ENCODE measurements around the gene CR1L. TPM values are rescaled to one million over a fixed set of nuclear protein-coding genes. Genes with fewer than 3 reads are reported as not detected.
"Not testable (repeated sequence)": the region's sequence is repeated elsewhere in the genome, so short reads cannot be mapped to it uniquely, and the experiment has no call there.

CR1L gene
- under 1 TPM in 1 of 2 donors, not detected in 1; 0.19 TPM for total RNA-seq

DNA sequence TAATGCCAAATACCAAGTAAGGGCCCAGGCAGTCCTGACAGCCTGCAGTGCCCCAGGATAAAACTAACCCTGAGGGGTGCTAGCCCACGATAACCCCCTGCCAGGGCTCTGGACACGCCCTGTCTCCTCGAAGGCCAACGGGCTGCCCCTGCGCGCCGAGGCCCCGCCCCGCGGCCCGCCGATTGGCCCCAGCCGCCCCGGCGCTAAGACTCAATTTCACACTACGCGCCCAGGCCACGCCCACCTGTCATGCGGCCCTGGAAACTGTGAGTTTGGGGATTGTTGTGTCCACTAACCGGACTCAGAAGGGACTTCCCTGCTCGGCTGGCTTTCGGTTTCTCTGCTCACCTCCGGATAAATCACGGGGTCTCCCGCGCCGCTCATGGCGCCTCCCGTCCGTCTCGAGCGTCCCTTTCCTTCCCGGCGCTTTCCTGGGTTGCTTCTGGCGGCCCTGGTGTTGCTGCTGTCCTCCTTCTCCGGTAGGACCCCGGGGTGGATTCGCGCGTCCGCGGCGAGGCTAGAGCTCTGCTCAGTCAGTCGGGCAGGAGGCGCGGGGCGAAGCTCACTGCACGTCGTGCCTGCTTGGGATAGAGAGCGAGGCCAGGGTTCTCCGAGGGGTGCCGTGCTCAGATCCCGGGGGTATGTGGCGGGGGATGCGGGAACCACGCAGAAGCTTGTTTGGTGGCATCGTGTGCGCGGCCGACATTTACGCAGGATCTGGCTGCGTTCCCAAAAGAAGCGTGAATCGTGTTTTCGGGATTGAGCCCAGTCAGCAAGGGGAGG lies at the start of gene CR1L:
Gene CR1L, plus strand, starts transcription at position 282 of the 783 bp plus-strand sequence. Its CDS starts 101 bp downstream, at position 383.
- H3K36me3 Mint-ChIP-seq (ENCODE audit: insufficient read depth in 2 of 2) = no peaks in the 10 kb centered on the region

GRCh38 chr1:207603777-207604176 lies 41.2 kb upstream of the CR1L start:
- no peaks in the 10 kb centered on the region for H3K27me3 Mint-ChIP-seq (ENCODE audit: low read depth)
- ATAC-seq (replicated peaks in 1 of 2) (no peak), DNase-seq (no peak)
- H3K9me3 Mint-ChIP-seq = no peaks in the 10 kb centered on the region
- H3K27ac Mint-ChIP-seq = no peak overlapping the region
- no peaks in the 10 kb centered on the region for H3K4me1 Mint-ChIP-seq (ENCODE audit: low read depth)
- no peaks in the 10 kb centered on the region for H3K36me3 Mint-ChIP-seq (ENCODE audit: insufficient read depth in 2 of 2)
- no peak overlapping the region for H3K4me3 Mint-ChIP-seq

More for the DNA sequence above, at the start of gene CR1L:
- DNase-seq = peak; percentile 87 to 90
- ATAC-seq (replicated peaks in 1 of 2) = peak; percentile 99
- H3K4me1 Mint-ChIP-seq (ENCODE audit: low read depth) = peaks cover 12% of the 10 kb centered on the region
- no peaks in the 10 kb centered on the region for H3K9me3 Mint-ChIP-seq
- peak within 1 kb of the TSS; percentile 83 to 91 for H3K4me3 Mint-ChIP-seq
- no peak within 1 kb of the TSS for H3K27ac Mint-ChIP-seq
- H3K27me3 Mint-ChIP-seq (ENCODE audit: low read depth) = peaks cover 24% of the 10 kb centered on the region

GRCh38 chr1:207605444-207606361 lies 39.2 kb upstream of the CR1L start:
- DNase-seq (no peak), ATAC-seq (replicated peaks in 1 of 2) (no peak)
- Mint-ChIP-seq H3K9me3 (no peaks in the 10 kb centered on the region), H3K27me3 (ENCODE audit: low read depth) (no peaks in the 10 kb centered on the region), H3K27ac (no peak overlapping the region), H3K36me3 (ENCODE audit: insufficient read depth in 2 of 2) (no peaks in the 10 kb centered on the region), H3K4me3 (no peak overlapping the region), H3K4me1 (ENCODE audit: low read depth) (no peaks in the 10 kb centered on the region)

- no peaks in the 10 kb centered on the region for H3K9me3 Mint-ChIP-seq
- ATAC-seq (replicated peaks in 1 of 2) (no peak), DNase-seq (no peak)
- H3K27ac Mint-ChIP-seq = no peak overlapping the region
- H3K4me3 Mint-ChIP-seq = no peak overlapping the region
- H3K27me3 Mint-ChIP-seq (ENCODE audit: low read depth) = no peaks in the 10 kb centered on the region
- no peaks in the 10 kb centered on the region for H3K36me3 Mint-ChIP-seq (ENCODE audit: insufficient read depth in 2 of 2)
- H3K4me1 Mint-ChIP-seq (ENCODE audit: low read depth) = no peaks in the 10 kb centered on the region
These were observed 38.6 kb upstream of the CR1L start for GRCh38 chr1:207606362-207606755.

DNA sequence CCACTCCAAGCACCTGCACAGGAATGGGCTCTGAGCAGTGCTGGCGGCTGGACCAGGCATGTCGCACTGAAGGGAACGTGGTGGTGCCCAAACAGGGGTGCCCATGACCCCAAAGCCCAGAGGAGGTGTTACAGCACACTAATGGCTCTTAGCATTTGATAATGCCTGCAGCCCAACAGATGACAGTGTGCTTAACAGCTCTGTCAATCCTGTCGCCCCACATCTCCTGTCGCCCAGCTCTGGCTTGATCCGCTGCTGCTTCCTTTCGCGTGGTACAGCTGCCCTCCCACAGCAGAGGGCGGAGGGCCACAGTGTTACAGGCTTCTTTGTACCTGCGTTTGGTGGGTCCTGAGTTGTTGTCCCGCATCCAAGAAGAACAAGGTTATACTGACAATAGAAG lies 32.2 kb upstream of the CR1L start:
- Mint-ChIP-seq H3K27ac (no peak overlapping the region), H3K27me3 (ENCODE audit: low read depth) (no peaks in the 10 kb centered on the region), H3K4me3 (no peak overlapping the region), H3K36me3 (ENCODE audit: insufficient read depth in 2 of 2) (peaks cover 0 to 2% of the 10 kb centered on the region in 2 donors), H3K9me3 (no peaks in the 10 kb centered on the region), H3K4me1 (ENCODE audit: low read depth) (no peaks in the 10 kb centered on the region)
- ATAC-seq (replicated peaks in 1 of 2) (no peak), DNase-seq (no peak)

DNA sequence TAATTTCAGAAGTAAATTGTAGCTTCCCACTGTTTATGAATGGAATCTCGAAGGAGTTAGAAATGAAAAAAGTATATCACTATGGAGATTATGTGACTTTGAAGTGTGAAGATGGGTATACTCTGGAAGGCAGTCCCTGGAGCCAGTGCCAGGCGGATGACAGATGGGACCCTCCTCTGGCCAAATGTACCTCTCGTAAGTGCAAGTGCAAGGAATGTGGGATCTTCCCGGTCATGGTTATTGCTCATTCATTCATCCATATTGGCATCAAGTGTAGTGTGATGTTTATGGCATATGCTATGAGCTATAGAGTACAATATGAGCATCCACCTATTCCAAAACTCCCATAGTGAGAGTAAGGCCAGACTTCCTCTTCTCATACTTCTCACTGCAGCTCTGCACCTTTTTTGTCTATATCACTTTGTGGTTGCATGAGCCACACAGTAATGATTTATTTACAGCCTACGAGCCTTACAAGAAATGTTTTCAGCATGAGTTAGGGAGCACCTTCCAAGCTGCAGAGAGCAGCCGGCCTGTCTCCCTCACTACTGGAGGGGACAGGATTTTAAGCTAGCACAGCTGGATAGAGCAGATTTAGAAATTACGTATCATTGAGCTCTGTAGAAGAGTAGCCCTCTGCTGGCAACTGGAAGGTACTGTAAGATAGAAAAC lies 24.9 kb upstream of the CR1L start:
- no peaks in the 10 kb centered on the region for H3K36me3 Mint-ChIP-seq (ENCODE audit: insufficient read depth in 2 of 2)
- no peaks in the 10 kb centered on the region for H3K9me3 Mint-ChIP-seq
- ATAC-seq (replicated peaks in 1 of 2) (peak; percentile 71 to 75), DNase-seq (peak; percentile 3 to 24)
- no peak overlapping the region for H3K4me3 Mint-ChIP-seq
- no peak overlapping the region for H3K27ac Mint-ChIP-seq
- H3K4me1 Mint-ChIP-seq (ENCODE audit: low read depth) = peaks cover 8% of the 10 kb centered on the region
- no peaks in the 10 kb centered on the region for H3K27me3 Mint-ChIP-seq (ENCODE audit: low read depth)

GRCh38 chr1:207620543-207620893 lies 24.4 kb upstream of the CR1L start:
- H3K4me3 Mint-ChIP-seq = no peak overlapping the region
- no peak for DNase-seq
- no peaks in the 10 kb centered on the region for H3K36me3 Mint-ChIP-seq (ENCODE audit: insufficient read depth in 2 of 2)
- peaks cover 8% of the 10 kb centered on the region for H3K4me1 Mint-ChIP-seq (ENCODE audit: low read depth)
- H3K9me3 Mint-ChIP-seq = no peaks in the 10 kb centered on the region
- ATAC-seq (replicated peaks in 1 of 2) = no peak
- no peak overlapping the region for H3K27ac Mint-ChIP-seq
- H3K27me3 Mint-ChIP-seq (ENCODE audit: low read depth) = no peaks in the 10 kb centered on the region

DNA sequence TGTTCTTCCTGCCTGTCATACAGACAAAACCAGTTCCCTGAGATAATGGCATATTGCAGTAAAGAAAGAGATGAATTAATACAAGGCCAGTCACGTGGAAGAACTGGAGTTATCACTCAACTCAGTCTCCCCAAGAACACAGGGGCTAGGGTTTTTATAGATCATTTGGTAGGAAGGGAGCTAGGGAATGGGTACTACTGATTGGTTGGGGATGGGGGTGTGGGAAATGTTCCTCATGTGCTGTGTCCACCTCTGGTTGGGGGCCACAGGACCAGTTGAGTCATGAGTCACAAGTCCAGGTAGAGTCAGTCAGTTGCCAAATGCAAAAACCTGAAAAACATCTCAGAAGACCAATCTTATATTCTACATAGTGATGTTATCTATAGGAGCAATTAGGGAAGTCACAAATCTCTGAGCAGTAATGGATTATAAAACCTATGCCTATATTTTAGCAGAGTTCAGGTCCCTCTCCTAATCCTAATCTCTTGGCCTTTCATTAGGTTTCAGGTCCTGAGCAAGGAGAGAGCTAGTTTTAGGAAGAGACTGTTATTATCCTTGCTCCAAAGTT lies 19.3 kb upstream of the CR1L start:
- not testable (repeated sequence) for H3K4me3 Mint-ChIP-seq; ATAC-seq (replicated peaks in 1 of 2); DNase-seq; H3K4me1 Mint-ChIP-seq (ENCODE audit: low read depth); H3K9me3 Mint-ChIP-seq; H3K27ac Mint-ChIP-seq; H3K36me3 Mint-ChIP-seq (ENCODE audit: insufficient read depth in 2 of 2); H3K27me3 Mint-ChIP-seq (ENCODE audit: low read depth)

- no peak overlapping the region for H3K4me3 Mint-ChIP-seq
- ATAC-seq (replicated peaks in 1 of 2) (no peak), DNase-seq (no peak)
- no peaks in the 10 kb centered on the region for H3K36me3 Mint-ChIP-seq (ENCODE audit: insufficient read depth in 2 of 2)
- no peak overlapping the region for H3K27ac Mint-ChIP-seq
- H3K9me3 Mint-ChIP-seq = no peaks in the 10 kb centered on the region
- no peaks in the 10 kb centered on the region for H3K4me1 Mint-ChIP-seq (ENCODE audit: low read depth)
- no peaks in the 10 kb centered on the region for H3K27me3 Mint-ChIP-seq (ENCODE audit: low read depth)
These were observed 18.0 kb upstream of the CR1L start for GRCh38 chr1:207626972-207627337.

- Mint-ChIP-seq H3K4me3 (no peak overlapping the region), H3K27me3 (ENCODE audit: low read depth) (no peaks in the 10 kb centered on the region), H3K4me1 (ENCODE audit: low read depth) (no peaks in the 10 kb centered on the region), H3K9me3 (no peaks in the 10 kb centered on the region), H3K36me3 (ENCODE audit: insufficient read depth in 2 of 2) (no peaks in the 10 kb centered on the region), H3K27ac (no peak overlapping the region)
- DNase-seq = no peak
- ATAC-seq (replicated peaks in 1 of 2) = no peak
These were observed 17.4 kb upstream of the CR1L start for GRCh38 chr1:207627496-207627895.

DNA sequence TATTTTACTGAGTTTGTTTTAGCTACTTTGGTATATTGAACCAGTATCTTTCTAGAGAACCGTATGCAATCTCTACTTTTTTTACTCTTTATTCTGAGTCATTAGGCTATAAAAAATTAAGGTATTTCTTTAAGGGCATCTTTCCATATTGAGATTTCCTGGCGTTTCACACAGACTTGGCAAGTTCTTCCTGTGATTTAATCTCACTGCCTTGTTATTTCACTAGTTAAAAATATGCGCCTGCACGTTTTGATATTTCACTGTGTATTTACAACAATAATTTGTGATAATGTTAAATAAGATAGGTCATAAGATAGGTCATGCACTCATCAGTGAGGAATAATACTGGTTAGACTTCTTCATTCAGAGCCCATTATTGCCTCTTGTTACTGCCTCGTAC lies 16.2 kb upstream of the CR1L start:
- DNase-seq (no peak), ATAC-seq (replicated peaks in 1 of 2) (no peak)
- no peaks in the 10 kb centered on the region for H3K9me3 Mint-ChIP-seq
- H3K27ac Mint-ChIP-seq = no peak overlapping the region
- no peak overlapping the region for H3K4me3 Mint-ChIP-seq
- no peaks in the 10 kb centered on the region for H3K27me3 Mint-ChIP-seq (ENCODE audit: low read depth)
- no peaks in the 10 kb centered on the region for H3K4me1 Mint-ChIP-seq (ENCODE audit: low read depth)
- H3K36me3 Mint-ChIP-seq (ENCODE audit: insufficient read depth in 2 of 2) = no peaks in the 10 kb centered on the region

GRCh38 chr1:207631137-207631536 lies 13.8 kb upstream of the CR1L start:
- Mint-ChIP-seq H3K27ac (no peak overlapping the region), H3K27me3 (ENCODE audit: low read depth) (no peaks in the 10 kb centered on the region), H3K4me1 (ENCODE audit: low read depth) (no peaks in the 10 kb centered on the region), H3K9me3 (no peaks in the 10 kb centered on the region), H3K4me3 (no peak overlapping the region), H3K36me3 (ENCODE audit: insufficient read depth in 2 of 2) (no peaks in the 10 kb centered on the region)
- DNase-seq = no peak
- no peak for ATAC-seq (replicated peaks in 1 of 2)

DNA sequence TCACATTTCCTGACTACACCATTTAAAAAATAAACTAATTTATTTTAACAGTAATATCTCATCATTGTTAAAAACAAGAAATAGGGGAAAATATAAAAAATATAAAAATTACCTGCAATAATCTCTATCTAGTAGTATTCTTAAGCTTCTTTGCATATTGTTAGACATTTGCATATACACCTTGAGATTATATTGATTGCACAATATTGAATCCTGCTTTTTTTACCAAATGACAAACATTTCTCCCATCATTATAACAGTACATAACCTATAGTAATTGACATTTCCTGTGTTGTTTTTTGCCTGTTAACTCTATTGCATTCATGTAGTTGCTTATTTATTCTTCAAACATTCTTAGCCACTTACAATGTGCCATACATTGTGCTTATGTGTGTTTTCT lies 11.7 kb upstream of the CR1L start:
- Mint-ChIP-seq H3K36me3 (ENCODE audit: insufficient read depth in 2 of 2) (no peaks in the 10 kb centered on the region), H3K27ac (no peak overlapping the region), H3K27me3 (ENCODE audit: low read depth) (no peaks in the 10 kb centered on the region), H3K4me1 (ENCODE audit: low read depth) (no peaks in the 10 kb centered on the region), H3K9me3 (no peaks in the 10 kb centered on the region), H3K4me3 (no peak overlapping the region)
- ATAC-seq (replicated peaks in 1 of 2) (no peak), DNase-seq (no peak)

All from activated T-cell treated with anti-CD3 and anti-CD28 coated beads, Interleukin-2, amount 50 U/mL, for 72 hours (primary cell).